ENCODE measurements around the gene CPT1B. TPM values are rescaled to one million over a fixed set of nuclear protein-coding genes. Genes with fewer than 3 reads are reported as not detected.

Gene CPT1B
- total RNA-seq, 1 donor from 2014 or later = 10.7 TPM

DNA sequence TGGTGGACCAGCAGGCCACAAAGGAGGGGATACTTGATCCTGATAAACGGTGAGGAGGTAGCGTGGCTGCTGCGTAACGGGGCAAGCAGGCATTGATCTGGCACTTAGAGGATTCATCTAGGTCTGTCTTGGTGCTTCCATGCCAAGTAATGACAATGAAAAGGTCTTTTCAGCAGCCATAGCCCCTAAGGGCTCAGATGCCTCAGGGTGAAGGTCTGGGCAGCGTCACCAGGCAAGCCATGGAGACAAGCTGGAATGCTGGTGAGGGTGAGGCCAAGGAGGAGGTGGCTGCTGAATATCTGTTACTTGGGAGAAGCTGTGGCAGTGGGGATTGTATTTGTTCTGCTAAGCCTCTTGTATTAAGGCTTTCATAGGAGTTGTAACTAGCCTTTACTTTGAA is 9.2 kb upstream of the CPT1B start:
- no peak for DNase-seq (ENCODE audit: extremely low read depth, low read depth, low spot score)

DNA sequence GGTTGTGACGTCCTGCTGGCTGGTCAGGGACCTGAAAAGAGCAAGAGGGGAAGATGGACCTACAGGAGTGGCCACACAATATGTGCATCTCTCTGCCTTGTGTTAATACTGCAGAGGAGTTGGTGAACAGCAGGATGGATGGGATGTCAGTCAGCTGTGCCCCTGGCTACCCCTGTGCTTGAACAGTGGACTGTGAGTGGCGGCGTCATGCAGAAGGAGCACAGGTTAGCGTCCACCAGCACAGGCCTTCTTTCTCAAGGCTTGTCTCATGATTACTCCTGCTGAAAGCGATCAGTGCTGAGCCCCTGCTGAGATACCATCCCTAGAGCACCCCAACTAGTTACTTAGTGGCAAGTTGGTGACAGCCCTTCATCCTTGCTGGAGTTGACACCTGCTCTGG is 8.2 kb upstream of the CPT1B start:
- no peak for DNase-seq (ENCODE audit: extremely low read depth, low read depth, low spot score)

DNA sequence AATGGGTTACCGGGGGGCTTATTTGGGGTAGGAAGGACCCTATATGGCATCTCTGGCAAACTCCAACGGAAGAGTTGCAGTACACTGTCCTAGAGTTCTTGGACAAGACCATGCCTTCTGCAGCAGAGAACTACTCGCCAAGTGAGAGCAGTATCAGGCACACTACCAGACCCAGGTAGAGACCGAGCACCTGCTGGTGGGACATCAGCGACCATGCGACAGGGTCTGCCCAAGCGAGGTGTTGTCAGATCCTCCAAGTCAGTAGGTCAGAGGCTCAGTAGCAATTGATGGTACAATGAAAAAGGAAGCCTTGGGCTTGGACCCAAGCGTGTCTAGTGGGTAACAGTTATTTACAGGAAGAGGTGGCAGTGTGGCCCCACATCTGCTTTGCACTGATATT is 7.6 kb upstream of the CPT1B start:
- DNase-seq (ENCODE audit: extremely low read depth, low read depth, low spot score) = no peak

DNA sequence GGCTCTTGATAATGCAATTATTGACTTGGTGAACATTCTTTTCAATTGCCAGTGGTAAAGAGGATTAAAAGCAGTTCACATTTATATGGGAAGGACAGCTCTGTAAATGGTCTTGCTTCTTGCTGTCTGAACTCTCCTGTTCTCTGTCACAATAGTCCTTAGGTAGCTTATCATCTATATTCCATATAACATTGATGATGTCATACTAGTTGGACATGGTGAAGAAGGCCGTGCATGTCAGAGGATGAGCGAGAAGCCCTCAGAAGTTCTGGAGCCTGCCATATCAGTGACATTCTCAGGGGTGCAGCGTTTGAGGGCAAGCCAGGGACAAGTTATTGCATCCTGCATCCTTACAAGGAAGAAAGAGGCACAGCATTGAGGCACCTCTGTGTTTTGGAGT is 7.0 kb upstream of the CPT1B start:
- DNase-seq (ENCODE audit: extremely low read depth, low read depth, low spot score) = no peak

DNA sequence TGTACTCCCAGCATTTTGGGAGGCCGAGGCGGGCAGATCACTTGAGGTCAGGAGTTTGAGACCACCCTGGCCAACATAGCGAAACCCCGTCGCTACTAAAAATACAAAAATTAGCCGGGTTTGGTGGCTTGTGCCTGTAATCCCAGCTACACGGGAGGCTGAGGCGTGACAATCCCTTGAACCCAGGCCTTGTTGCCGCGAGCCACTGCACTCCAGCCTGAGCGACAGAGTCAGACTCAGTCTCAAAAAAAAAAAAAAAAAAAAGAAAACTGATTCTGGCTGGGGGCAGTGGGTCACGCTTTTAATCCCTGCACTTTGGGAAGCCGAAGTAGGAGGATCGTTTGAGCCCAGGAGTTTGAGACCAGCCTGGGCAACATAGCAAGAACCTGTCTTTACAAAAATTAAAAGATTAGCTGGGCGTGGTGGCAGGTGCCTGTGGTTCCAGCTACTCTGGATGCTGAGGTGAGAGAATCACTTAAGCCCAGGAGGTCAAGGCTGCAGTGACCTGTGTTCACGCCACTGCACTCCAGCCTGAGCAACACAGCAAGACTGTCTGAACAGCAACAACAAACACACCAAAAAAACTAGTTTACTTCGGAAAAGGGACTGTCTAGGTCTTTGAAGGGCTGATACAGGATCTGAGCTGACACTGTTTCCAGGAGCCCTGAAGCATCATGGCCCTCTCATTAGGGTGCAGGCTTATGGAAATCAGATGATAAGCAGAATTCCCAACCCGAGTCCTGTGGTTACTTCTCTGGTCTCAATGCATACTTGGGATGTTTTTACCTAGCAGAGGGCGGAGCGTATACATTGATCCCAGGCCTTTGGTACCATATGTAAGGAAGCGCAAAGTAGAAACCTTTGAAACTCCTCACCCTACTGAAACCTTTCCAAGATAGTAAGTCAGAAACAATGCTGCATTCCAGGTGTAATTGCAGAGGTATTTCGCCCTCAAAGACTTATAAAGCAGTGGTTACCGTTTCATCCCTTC is 6.2 kb upstream of the CPT1B start:
- no peak for DNase-seq (ENCODE audit: extremely low read depth, low read depth, low spot score)

DNA sequence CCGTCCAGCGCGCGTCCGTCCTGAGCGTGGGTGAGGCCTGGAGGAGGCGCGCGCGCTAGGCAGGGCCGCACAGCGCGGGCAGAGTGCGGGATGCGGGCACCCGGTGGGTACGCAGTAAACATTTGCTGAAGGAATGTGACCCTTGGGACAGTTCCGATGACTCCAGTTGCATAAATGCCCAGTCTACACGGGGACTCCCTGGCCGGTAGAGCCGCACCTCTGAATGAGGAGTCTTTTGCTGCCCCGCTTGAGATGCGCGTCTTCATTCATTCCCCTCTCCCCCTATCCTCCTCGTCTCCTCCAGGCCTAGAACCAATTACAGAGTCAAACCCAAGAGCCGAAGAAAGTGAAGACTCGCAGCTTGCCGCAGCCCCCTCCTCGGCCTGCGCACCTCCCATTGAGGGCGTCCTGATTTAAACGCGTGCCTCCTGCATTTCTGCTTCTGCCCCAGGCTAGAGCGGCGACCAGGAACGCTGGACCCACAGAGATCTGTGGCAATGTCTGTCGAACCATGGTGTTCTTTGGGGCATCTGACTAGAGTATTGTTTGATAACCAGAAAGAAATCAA is 5.2 kb upstream of the CPT1B start:
- DNase-seq (ENCODE audit: extremely low read depth, low read depth, low spot score) = no peak

DNA sequence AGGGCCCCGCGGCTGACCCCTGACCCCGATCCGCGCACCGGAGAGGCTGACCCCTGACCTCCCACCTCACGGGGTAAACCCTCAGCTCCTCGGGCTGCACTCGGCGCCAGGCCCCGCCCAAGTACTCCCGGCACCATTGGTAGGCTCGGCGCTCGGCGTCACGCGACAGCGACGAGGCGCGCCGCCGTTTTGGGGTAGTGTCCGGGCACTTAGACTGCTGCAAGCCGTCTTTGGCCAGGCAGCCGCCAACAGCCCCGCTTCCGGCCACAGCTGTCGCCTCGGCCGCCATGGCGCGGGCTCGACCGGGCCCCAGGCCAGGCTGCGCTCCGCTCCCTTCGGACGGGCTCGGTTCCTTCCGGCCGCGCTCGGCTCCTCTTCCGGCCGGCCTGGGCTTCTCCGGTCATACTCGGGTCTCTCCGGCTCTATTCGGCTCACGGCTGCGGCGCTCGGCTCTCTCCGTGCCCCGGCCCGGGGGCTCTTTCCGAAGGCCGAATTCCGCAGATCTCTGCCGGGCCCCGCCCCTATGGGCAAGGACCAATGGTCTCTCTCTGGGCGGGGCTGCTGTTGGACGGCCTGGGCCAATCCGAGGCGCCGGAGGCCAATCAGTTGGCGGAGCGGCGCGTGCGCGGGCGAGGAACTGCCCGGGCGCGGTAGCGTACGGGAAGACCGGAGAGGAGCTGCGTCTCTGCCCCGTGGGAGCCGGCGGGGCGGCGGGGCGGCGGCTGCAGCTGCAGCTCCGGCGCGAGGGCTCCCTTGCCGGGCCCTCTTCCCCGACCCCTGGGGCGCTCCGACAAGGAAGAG is 4.5 kb upstream of the CPT1B start, which contains the start of gene CHKB:
CHKB (minus strand) TSS at position 357 of the 801 bp plus-strand sequence; CDS start at position 289, 68 bp downstream.
- peak; percentile 58 for DNase-seq (ENCODE audit: extremely low read depth, low read depth, low spot score)

DNA sequence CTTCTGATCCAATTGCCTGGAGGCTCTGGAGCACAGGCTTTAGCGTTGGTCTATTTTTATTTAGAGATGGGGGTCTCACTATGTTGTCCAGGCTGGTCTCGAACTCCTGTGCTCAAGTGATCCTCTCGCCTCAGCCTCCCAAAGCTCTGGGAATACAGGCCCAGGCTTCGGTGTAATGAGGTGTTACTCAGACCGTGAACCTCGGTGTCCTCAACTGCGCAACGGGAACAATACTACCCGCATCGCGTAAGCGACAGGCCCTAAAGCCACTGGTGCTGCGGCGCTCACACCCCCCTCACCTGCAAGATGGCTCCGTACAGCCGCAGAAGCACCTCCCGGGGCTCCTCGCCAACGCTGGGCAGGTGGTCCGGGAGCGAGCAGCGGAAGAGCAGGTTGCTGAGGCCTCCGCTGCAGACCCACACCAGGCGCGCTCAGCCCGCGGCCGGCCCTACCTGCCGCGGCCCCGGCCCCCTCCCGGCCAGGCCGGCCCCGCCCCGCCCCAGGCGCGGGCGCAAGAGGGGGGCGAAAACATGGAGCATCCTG is 3.8 kb upstream of the CPT1B start:
- DNase-seq (ENCODE audit: extremely low read depth, low read depth, low spot score) = no peak

DNA sequence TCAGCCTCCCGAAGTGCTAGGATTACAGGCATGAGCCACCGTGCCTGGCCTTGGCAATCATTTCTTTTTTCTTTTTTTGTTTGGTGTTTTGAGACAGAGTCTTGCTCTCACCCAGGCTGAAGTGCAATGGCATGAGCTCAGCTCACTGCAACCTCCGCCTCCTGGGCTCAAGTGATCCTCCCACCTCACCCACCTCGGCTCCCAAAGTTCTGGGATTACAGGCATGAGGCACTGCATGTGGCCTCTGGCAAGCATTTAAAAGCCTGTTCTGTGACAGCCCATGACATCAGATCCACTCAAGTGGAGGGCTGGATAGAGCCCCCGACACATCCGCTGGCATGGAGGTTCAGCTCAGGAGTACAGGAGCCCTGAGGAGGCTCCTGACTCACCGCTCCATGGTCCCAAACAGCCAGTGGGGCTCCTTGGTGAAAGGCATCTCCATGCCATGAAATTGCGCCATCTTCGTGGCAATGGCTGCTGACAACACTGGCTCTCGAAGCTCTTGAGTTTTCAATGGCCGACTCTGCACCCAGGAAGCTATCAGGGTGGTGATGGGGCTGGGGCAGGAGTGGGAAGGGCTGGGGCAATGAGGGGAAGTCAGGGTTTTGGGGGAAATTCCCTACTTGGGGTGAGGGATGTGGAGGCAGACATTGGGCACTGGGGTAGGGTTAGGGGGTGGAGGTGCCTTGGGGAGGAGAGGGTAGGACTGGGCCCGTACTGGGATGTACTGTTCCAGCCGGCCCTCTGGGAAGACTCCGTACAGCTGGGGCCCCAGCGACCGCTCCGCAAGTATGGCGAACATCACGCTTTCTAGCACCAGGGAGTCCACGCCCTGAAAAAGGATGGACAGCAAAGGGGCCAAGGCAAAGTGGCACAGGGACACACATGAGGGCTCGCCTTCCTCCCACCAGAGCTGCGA is 3.1 kb upstream of the CPT1B start:
- DNase-seq (ENCODE audit: extremely low read depth, low read depth, low spot score) = no peak

DNA sequence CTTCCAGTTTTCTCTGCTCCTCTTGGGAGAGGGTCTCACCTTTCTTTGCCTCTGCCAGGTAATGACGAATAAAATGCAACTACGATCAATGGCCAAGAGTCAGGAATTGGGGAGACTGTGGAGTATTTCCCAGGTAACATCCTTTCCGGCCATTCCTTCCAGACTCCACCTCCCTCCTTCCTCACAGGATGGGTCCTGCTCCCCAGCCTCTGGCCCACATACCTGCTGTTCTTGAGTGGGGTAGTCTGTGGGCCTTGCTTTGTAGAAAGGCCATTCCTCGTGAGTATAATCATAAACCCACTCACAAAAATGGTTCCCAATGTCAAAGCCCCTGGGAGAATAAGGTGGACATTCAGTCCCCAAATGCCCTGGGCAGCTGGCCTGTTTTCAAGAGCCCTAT is 1.5 kb upstream of the CPT1B start:
- DNase-seq (ENCODE audit: extremely low read depth, low read depth, low spot score) = no peak

DNA sequence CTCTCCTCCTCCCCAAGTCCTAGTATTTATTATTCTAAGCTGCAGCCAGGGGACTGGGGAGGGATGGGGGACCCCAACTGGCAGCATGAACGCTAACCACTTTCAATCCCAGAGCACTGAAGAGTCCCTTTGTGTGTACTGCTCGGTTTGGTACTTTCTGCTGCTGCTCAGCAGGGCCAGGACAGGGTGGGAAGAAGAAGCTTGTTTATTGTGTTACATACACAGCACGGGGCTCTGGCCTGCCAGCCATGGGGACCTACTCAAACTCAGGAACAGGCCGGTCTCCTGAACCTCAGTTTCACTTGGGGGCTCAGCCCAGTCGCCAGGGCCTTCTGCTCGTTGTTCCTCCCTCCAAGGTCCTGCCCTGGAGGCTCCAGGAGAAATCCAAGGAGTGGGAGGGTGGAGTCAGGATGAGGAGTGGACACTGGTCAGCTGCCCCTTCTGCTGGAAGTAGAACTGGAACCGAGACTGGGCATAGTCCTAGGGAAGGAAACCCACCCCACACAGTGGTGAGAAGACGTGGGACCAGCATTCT is 616 bp upstream of the CPT1B start:
- DNase-seq (ENCODE audit: extremely low read depth, low read depth, low spot score) = no peak

DNA sequence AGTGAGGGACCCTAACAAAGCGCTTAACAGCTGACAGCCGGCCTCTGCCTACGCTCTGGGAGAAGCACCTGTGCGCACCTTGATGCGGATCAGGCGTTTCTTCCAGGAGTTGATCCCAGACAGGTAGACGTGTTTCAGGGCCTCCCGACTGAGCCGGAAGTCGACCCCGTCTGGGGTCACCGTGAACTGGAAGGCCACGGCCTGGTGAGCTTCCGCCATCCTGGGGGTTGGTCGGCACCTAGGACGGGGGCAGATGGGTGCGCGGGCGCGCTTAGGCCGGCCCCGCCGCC is 585 bp downstream of the CPT1B start:
- DNase-seq (ENCODE audit: extremely low read depth, low read depth, low spot score) = no peak

DNA sequence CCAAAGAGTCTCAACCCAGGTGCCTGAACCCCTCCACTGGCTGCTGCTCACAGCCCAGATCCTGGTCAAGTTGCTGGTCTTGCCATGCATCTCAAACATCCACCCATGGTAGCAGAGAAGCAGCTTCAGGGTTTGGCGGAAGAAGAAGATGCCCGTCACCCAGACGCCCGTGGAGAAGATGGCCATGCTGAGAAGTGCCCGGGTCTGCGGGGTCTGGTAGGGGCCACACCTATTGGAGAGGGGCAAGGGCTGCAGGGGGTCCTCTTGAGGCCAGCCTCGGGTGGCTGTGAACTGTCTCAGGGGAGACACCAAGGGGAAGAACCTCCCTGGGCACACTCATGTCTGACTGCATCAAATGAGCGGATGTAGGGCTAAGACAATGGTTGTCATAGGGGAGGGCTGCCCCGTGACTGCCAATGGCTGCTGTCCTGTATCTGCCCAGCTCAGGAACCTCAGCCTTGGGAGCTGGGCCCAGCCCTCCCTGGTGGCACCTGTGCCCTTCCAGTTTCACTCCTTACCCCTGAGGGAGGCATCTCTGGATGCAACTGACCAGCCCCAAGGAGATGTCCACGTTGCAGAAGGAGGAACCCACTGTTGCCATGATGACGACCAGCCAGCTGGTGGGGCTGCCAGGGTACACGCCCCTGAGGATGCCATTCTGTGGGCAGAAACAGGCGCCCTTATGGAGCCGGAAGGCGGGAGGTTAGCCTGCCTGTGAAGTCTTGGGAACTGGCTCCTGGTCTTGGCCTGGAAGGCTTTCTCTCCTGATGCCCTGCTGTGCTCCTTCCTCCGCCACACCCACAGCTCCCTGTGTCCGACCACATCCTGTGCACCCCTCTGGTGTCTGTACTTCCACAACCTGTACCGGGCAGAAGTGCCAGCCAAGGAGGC is 1.2 kb downstream of the CPT1B start:
- no peak for DNase-seq (ENCODE audit: extremely low read depth, low read depth, low spot score)

DNA sequence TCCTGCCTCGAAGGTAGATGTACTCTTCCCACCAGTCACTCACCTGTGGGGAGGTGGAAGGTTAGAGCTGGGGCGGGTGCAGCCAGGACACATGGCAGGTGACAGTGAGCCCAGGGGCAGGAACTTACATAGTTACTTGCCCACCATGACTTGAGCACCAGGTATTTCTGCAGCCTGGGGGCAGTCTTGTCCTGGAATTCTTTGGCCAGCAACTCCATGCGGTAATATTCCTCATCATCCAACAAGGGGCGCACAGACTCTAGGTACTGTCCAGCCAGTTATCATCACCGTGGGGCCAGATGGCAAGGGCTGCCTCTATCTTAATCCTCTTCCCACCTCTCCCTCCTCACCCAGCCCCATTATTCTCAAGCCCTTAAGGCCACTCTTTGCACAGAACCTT is 2.2 kb downstream of the CPT1B start:
- no peak for DNase-seq (ENCODE audit: extremely low read depth, low read depth, low spot score)

DNA sequence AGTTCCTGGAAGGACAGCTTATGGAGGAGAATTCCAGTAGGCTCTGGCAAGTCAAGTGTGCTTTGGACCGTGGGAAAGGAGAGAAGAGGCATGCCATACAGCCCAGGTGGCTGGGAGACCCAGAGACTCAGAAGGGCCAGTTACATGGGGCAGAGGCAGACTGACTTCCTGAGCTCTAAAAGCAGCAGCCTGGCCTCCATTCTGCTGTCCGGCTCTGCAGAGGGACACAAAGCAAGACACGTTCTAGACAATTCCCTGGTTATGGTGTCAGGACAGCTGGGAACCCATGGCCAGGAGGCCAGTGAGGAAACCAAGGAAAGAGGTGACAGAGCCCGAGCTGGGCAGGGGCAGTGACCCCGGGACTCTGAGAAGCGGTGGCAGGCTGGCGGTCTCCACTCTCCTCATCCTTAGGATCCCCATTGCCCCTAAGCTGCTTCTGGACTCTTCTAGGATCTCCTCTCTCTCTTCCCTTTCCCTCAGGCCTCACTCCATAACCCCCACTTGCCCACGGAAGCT is 2.7 kb downstream of the CPT1B start:
- no peak for DNase-seq (ENCODE audit: extremely low read depth, low read depth, low spot score)

DNA sequence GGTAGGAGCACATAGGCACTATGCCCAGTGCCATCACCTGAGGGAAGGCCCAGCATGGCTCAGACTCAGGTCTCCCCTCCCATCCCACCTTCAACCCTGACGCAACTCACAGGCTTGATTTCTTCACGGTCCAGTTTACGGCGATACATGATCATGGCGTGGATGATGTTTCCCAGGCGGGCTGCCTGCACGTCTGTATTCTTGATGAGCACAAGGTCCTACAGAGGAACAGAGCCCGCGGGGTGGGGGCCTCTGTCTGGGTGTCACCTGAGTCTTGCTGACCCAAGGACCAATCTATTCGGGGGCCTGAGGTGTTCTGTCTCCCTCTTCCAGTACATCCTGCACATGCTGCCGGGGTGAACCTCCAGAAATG is 3.9 kb downstream of the CPT1B start:
- DNase-seq (ENCODE audit: extremely low read depth, low read depth, low spot score) = no peak

DNA sequence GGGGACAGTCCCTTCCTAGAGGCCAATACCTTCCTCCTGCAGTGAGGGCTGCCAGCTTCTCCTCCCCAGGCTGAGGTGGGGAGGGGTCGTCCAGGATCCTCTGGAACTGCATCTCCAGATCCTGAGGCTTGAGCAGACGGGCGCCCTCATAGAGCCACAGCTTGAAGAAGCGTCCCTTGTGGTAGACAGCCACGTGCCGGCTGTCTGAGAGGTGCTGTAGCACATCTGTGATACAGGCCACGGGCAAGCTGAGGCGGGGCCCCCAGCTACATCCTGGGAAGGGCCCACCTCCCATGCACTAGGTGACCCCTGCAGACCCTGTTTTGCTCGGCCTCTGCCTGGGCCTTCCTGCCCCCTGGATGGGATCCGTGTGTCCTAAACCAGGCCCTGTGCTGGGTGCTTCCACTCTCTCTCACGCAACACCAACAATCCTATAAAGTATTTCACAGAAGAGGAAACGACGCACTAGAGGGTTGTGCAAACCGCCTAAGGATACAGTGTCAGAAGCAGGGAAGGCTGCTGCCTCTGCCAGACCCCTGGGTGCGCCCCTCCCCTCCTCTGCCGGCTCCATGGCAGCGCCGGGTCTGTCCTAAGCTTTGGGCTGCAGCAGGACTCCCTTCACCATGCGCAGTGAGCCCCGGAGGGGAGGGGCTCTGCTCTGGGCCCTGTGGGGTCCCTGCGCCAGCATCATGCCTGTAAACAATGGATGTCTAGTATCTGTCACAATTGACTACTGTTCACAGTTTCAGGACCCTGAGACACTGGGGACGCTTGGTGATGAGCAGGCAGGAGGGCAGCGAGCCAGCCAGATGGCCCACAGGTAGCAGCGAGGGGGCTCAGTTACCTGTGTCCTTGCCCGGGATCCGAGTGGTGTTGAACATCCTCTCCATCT is 4.5 kb downstream of the CPT1B start:
- no peak for DNase-seq (ENCODE audit: extremely low read depth, low read depth, low spot score)

DNA sequence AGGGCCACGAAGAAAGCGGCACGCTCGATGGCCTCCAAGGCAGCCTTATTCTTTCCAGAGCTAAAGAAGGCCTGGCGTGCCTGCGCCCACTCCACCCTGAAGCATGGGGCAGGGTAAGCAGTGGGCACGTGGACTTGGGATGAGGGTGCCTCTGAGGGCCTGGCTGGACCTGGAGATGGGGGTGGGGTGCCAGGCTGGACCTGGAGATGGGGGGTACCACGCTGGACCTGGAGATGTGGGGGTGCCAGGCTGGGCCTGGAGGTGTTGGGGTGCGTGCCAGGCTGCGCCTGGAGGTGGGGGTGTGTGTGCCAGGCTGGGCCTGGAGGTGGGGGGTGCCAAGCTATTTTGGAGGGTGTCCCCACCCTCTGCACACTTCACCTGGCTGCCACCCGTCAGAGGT is 5.3 kb downstream of the CPT1B start:
- no peak for DNase-seq (ENCODE audit: extremely low read depth, low read depth, low spot score)
